Tracheal epithelial cell (primary cell): Measurements from ENCODE around the gene CEP57L1. TPM values are rescaled to one million over a fixed set of nuclear protein-coding genes. Genes with fewer than 3 reads are reported as not detected.

Source experiments
- total RNA-seq: library from RNA; depleted of rRNA; stranded (reverse); fragments of >200 nt; gene quantifications from 2 replicates; pipeline ENCODE4 v1.2.1, GENCODE V29; 2014

CEP57L1 gene
- total RNA-seq: 8.2 and 10.0 TPM in 2 replicates

DNA sequence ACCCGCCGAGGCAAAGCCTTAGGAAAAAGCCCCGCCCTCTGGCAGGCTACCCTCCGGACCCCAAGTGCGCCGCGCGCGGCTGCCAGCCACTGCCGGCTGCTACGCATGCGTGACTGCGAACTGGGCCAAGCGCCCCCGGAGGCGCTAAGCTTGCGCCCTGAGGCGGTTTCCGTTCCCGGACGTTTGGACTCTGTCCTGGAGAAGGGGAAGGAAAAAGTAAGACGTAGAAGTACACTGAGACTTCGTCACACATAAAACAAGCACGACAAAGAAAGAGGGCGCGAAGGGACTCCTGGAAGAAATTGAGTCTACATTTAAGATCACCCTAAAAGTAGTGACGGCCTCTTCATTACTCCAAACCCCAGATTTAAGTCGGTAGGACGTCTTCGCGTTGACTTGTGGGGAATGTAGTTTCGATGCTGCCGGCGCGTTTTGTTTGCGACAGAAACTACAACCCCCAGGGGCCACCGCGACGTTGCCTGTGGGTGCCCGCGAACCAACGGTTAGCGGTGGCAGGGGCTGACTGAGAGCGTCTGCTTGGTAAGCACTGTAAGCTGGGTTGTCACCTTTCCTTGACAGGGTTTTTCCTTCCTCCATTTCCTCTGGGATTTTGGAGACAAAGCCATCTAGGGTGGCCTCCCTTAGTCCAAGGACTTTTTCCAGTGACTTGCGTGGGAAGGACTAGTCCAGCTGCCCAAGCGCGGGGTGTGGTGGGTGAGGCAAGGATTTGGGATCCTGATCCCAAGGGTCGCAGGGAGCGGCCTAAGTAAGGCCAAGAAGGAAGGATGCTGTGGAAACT, at the start of gene CEP57L1:
Gene CEP57L1 (plus strand): TSS at position 472 of the 799 bp plus-strand sequence. CDS start 49,715 bp downstream, outside the sequence.

GRCh38 chr6:109094416-109095035, 781 bp upstream of the CEP57L1 start, which contains the start of gene SESN1:
TSS of gene SESN1 (minus strand) at chr6:109094846. CDS start at chr6:109094073, 773 bp downstream.

Other genes with a start within 250 kb of the CEP57L1 start
- 0.21 and 0.72 TPM in 2 replicates for gene ARMC2, start 247.1 kb upstream of the CEP57L1 start, total RNA-seq
- 14.0 and 32.6 TPM in 2 replicates for gene SESN1, start 661 bp upstream of the CEP57L1 start, total RNA-seq